HG03175 (cell line): Measurements from ENCODE around the gene WDR48.

Experiments
- ATAC-seq: cut with Tn5 transposase; IDR thresholded peaks from one replicate; pipeline ENCODE4 v1.9.1; 2021; ENCODE audit warnings: mild to moderate bottlenecking, moderate library complexity; ENCODE audit not compliant: unreplicated experiment

The WDR48 gene

GRCh38 chr3:39062180-39062579 is 10.4 kb downstream of the WDR48 start:
- ATAC-seq, result no peak

- ATAC-seq, result no peak
Measured at GRCh38 chr3:39063143-39063542, 11.3 kb downstream of the WDR48 start.

GRCh38 chr3:39064646-39065045 is 12.8 kb downstream of the WDR48 start:
- ATAC-seq, result no peak

- peak; percentile 98 for ATAC-seq
Measured at GRCh38 chr3:39065197-39065596, 13.4 kb downstream of the WDR48 start.

GRCh38 chr3:39067286-39067685 is 15.5 kb downstream of the WDR48 start:
- ATAC-seq, result no peak

- ATAC-seq, result no peak
Measured at GRCh38 chr3:39068556-39068955, 16.7 kb downstream of the WDR48 start.

- no peak for ATAC-seq
Measured at GRCh38 chr3:39075910-39076309, 24.1 kb downstream of the WDR48 start.

GRCh38 chr3:39079530-39079929 is 27.7 kb downstream of the WDR48 start:
- ATAC-seq, result no peak

- no peak for ATAC-seq
Measured at GRCh38 chr3:39080026-39080425, 28.2 kb downstream of the WDR48 start.

- no peak for ATAC-seq
Measured at GRCh38 chr3:39082666-39083313, 31.0 kb downstream of the WDR48 start.

GRCh38 chr3:39086144-39086543 is 34.3 kb downstream of the WDR48 start:
- no peak for ATAC-seq

GRCh38 chr3:39088456-39088855 is 36.6 kb downstream of the WDR48 start:
- no peak for ATAC-seq

GRCh38 chr3:39088889-39089288 is 37.1 kb downstream of the WDR48 start:
- ATAC-seq, result no peak

GRCh38 chr3:39090922-39091321 is 39.1 kb downstream of the WDR48 start:
- no peak for ATAC-seq

- no peak for ATAC-seq
Measured at GRCh38 chr3:39094851-39095677, 43.2 kb downstream of the WDR48 start.

- no peak for ATAC-seq
Measured at GRCh38 chr3:39095778-39096177, 44.0 kb downstream of the WDR48 start.

GRCh38 chr3:39096775-39097174 is 45.0 kb downstream of the WDR48 start:
- no peak for ATAC-seq

GRCh38 chr3:39097716-39098472 is 46.1 kb downstream of the WDR48 start:
- no peak for ATAC-seq

GRCh38 chr3:39098473-39099000 is 46.7 kb downstream of the WDR48 start:
- ATAC-seq, result no peak

- no peak for ATAC-seq
Measured at GRCh38 chr3:39099242-39099641, 47.4 kb downstream of the WDR48 start.

- no peak for ATAC-seq
Measured at GRCh38 chr3:39099738-39100499, 48.1 kb downstream of the WDR48 start.
